GM19328 (cell line): ENCODE data around the gene OR8S1.
A peak's percentile ranks its signal among the peaks of the same experiment; 100 is the strongest.
"Not testable (repeated sequence)": the region's sequence is repeated elsewhere in the genome, so short reads cannot be mapped to it uniquely, and the experiment has no call there.

Experiments used
- ATAC-seq: cut with Tn5 transposase; IDR thresholded peaks from one replicate; pipeline ENCODE4 v1.9.1; 2021; ENCODE audit warnings: mild to moderate bottlenecking, moderate library complexity; ENCODE audit not compliant: unreplicated experiment

Gene OR8S1, protein sequence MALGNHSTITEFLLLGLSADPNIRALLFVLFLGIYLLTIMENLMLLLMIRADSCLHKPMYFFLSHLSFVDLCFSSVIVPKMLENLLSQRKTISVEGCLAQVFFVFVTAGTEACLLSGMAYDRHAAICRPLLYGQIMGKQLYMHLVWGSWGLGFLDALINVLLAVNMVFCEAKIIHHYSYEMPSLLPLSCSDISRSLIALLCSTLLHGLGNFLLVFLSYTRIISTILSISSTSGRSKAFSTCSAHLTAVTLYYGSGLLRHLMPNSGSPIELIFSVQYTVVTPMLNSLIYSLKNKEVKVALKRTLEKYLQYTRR

DNA sequence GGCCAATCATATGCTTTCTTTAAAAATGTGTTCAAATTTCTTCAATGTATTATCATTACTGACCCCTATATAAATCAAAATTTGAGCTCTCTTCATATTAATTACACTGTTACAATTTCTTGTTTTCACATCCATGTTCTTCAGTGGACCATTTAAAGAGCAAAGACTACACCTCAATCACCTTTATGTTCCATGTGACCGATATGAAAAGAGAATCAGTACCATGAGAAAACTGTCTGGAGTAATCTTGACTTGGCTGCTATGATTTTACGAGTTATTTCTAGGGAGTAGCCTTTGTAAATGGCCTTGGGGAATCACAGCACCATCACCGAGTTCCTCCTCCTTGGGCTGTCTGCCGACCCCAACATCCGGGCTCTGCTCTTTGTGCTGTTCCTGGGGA lies at the start of gene OR8S1:
OR8S1 (plus strand) TSS at position 301 of the 400 bp plus-strand sequence; CDS start at position 301, 0 bp downstream.
- no peak for ATAC-seq

GRCh38 chr12:48482198-48482597 lies 43.2 kb upstream of the OR8S1 start, which contains the start of gene C12orf54:
Gene C12orf54 (plus strand): TSS chr12:48482498. CDS start chr12:48483297, 799 bp downstream.
- no peak for ATAC-seq

GRCh38 chr12:48482930-48483329 lies 42.5 kb upstream of the OR8S1 start:
- ATAC-seq, result no peak

DNA sequence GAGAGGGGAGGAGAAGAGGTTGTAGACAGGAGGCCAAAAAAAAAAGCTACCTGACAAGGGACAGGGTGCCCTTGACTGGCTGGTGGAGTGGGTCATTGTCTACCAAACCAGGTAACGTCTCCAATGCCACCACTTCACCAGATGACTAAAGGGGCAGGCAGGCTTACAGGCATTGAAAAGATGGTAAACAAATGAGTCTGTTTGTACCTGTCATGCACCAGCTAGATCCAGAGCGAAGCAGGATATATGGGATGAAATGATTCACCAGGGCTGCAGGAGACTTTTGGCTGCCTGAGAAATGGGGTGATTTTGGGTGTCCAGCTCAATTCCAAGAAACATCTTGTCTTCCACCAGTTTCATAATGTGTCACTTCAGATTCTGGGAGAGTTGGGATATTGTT lies 39.2 kb upstream of the OR8S1 start:
- ATAC-seq, result no peak

GRCh38 chr12:48486679-48487078 lies 38.8 kb upstream of the OR8S1 start:
- ATAC-seq, result no peak

- ATAC-seq, result peak; percentile 80
Observed at GRCh38 chr12:48489012-48489411, 36.4 kb upstream of the OR8S1 start.

- ATAC-seq, result not testable (repeated sequence)
Observed at GRCh38 chr12:48489456-48489855, 36.0 kb upstream of the OR8S1 start.

- not testable (repeated sequence) for ATAC-seq
Observed at GRCh38 chr12:48500281-48500680, 25.2 kb upstream of the OR8S1 start.

- ATAC-seq, result not testable (repeated sequence)
Observed at GRCh38 chr12:48506836-48507235, 18.6 kb upstream of the OR8S1 start.

GRCh38 chr12:48508987-48509386 lies 16.4 kb upstream of the OR8S1 start:
- ATAC-seq, result no peak

- ATAC-seq, result no peak
Observed at GRCh38 chr12:48510111-48510510, 15.3 kb upstream of the OR8S1 start.

GRCh38 chr12:48512855-48513254 lies 12.6 kb upstream of the OR8S1 start:
- ATAC-seq, result no peak

DNA sequence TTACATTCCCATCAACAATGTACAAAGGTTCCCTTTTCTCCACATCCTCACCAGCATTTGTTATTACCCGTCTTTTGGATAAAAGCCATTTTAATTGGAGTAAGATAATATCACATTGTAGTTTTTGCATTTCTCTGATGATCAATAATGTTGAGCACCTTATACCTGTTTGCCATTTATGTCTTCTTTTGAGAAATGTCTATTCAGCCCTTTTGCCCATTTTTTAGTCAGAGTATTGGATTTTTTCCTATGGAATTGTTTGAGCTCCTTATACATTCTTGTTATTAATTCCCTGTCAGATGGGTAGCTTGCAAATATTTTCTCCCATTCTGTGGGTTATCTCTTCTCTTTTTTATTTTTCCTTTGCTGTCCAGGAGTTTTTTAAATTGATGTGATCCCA lies 10.7 kb upstream of the OR8S1 start:
- no peak for ATAC-seq

DNA sequence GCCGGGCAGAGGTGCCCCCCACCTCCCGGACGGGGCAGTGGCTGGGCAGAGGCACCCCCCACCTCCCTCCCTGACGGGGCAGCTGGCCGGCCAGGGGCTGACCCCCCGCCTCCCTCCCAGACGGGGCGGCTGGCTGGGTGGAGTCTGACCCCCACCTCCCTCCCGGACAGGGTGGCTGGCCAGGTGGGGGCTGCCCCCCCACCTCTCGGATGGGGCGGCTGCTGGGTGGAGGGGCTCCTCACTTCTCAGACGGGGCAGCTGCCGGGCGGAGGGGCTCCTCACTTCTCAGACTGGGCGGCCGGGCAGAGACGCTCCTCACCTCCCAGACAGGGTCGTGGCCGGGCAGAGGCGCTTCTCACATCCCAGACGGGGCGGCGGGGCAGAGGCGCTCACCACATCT lies 5.1 kb upstream of the OR8S1 start:
- ATAC-seq, result not testable (repeated sequence)

GRCh38 chr12:48527891-48528670 lies 2.6 kb downstream of the OR8S1 start:
- no peak for ATAC-seq

GRCh38 chr12:48532601-48533000 lies 7.2 kb downstream of the OR8S1 start:
- no peak for ATAC-seq

- no peak for ATAC-seq
Observed at GRCh38 chr12:48536602-48537001, 11.2 kb downstream of the OR8S1 start.

GRCh38 chr12:48542300-48542928 lies 17.0 kb downstream of the OR8S1 start:
- no peak for ATAC-seq

- ATAC-seq, result no peak
Observed at GRCh38 chr12:48545833-48546469, 20.5 kb downstream of the OR8S1 start.

- not testable (repeated sequence) for ATAC-seq
Observed at GRCh38 chr12:48547012-48547411, 21.6 kb downstream of the OR8S1 start.

DNA sequence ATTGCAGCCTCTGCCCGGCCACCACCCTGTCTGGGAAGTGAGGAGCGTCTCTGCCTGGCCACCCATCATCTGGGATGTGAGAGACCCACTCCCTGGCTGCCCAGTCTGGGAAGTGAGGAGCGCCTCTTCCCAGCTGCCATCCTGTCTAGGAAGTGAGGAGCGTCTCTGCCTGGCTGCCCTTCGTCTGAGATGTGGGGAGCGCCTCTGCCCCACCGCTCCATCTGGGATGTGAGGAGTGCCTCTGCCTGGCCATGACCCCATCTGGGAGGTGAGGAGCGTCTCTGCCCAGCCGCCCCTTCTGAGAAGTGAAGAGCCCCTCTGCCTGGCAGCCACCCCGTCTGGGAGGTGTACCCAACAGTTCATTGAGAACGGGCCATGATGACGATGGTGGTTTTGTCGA lies 26.2 kb downstream of the OR8S1 start:
- ATAC-seq, result not testable (repeated sequence)
